OCI-LY7 (cell line): ENCODE data around the gene MPZL3.

Source experiments
- CTCF ChIP-seq: fragments of 200-600 bp; sonication (generic); conservative IDR thresholded peaks from 2 replicates; pipeline ENCODE4 v1.5.1; 2014; ENCODE audit warnings: mild to moderate bottlenecking, antibody characterized with exemption, low read length, moderate library complexity, mixed read lengths
- EZH2phosphoT487 ChIP-seq: fragments of 200-600 bp; sonication (generic); IDR thresholded peaks from 2 replicates; pipeline ENCODE4 v1.6.1; 2018; ENCODE audit warnings: low read depth, borderline replicate concordance, mild to moderate bottlenecking, mixed run types, antibody characterized with exemption, low read length, moderate library complexity, mixed read lengths

DNA sequence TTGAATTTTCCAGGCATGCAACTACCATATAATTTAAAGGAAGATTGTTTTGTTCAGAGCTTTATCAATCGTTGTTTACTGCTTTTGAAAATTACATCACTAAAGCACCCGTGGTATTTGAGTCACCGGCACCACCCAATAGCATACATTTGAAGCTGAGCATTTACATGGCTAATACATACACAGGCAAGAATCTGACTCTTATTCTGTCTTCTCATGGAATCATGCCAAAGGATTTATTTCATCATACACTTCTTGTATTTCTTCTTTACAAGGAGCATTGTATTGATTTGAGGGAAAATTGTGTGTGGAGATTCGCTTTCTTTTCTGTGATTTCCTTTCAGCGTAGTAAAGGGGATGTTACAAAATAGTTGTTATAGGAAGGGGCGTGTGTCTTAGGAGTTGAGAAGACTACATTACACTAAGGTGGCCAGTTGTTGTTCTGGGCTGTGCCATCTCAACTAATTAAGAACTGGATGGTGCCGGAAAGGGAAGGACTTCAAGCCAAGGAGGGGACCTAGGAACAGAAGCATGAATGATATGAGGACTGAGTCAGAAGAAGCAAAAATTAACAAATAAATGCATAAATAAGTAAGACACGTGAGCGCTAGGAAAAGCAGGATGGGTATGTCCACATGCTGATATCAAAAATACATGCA, 39.4 kb upstream of the MPZL3 start:
- no peak for TF ChIP-seq CTCF
- TF ChIP-seq EZH2phosphoT487 = no peak
